Measurements from ENCODE around the gene SMYD1.

DNA sequence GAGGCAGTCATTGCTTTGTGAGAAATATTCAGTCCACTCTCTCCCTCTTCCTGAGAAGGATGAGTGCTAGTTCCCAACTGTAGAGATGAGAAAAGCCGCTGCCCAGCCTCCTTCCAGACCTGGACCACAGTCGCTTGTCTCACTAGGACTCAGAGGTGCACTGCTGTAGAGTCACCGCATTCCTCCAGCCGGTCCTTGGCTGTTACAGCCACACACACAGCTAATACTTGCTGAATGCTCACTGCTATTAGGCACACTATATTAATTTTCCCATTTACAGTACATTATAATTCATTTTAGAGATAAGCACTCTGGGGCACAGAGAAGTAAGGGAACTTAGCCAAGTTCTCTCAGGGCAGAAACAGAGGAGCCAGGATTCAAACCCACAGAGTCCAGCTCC, 70.2 kb downstream of the SMYD1 start:
- no peak for TF ChIP-seq CTCF (IDR thresholded peaks at IDR 0.05 in 2 of 3, conservative IDR thresholded peaks at IDR 0.05 in 1 of 3; ENCODE audit: control insufficient read depth in 2 of 3, extremely low read depth in 1 of 3, insufficient read depth in 1 of 3, low read depth in 3 of 3, low read length in 3 of 3)
- TF ChIP-seq POLR2AphosphoS5 (IDR thresholded peaks at IDR 0.05; ENCODE audit: low read length): no peak
- no peak for TF ChIP-seq TAF1 (IDR thresholded peaks at IDR 0.05; ENCODE audit: borderline replicate concordance, low read depth, low read length)
- TF ChIP-seq CEBPB (IDR thresholded peaks at IDR 0.05; ENCODE audit: borderline replicate concordance in 1 of 2, low read depth in 2 of 2, low read length in 2 of 2): no peak
- no peak for TF ChIP-seq CREB1 (IDR thresholded peaks at IDR 0.05; ENCODE audit: low read depth)
- no peak for TF ChIP-seq TARDBP (IDR thresholded peaks at IDR 0.05; ENCODE audit: borderline replicate concordance)
- TF ChIP-seq PBX3 (IDR thresholded peaks at IDR 0.05; ENCODE audit: insufficient replicate concordance, low read depth, low read length): no peak

All from GM12878 (cell line).